Chondrocyte (in vitro differentiated cells): ENCODE data around the gene WWOX. TPM values are rescaled to one million over a fixed set of nuclear protein-coding genes. Genes with fewer than 3 reads are reported as not detected.

Experiments
- DNase-seq: peaks from one replicate; pipeline ENCODE4 v3.0.0; 2021; ENCODE audit warnings: mixed read lengths, low spot score
- H3K27ac Mint-ChIP-seq: one replicate; pipeline ENCODE4 v1.8.0; 2021; ENCODE audit warnings: mild to moderate bottlenecking, moderate library complexity, mixed read lengths; ENCODE audit not compliant: unreplicated experiment
- H3K27me3 Mint-ChIP-seq: 2 replicates; pipeline ENCODE4 v1.8.0; 2021; ENCODE audit warnings: low read depth, mixed read lengths
- H3K36me3 Mint-ChIP-seq: 2 replicates; pipeline ENCODE4 v1.8.0; 2021; ENCODE audit warnings: low read depth, mixed read lengths
- H3K4me1 Mint-ChIP-seq: 2 replicates; pipeline ENCODE4 v1.8.0; 2021; ENCODE audit warnings: low read depth, mild to moderate bottlenecking, mixed read lengths
- H3K4me3 Mint-ChIP-seq: one replicate; pipeline ENCODE4 v1.8.0; 2021; ENCODE audit warnings: mild to moderate bottlenecking, moderate library complexity, mixed read lengths; ENCODE audit not compliant: unreplicated experiment
- H3K9me3 Mint-ChIP-seq: 2 replicates; pipeline ENCODE4 v1.8.0; 2021; ENCODE audit warnings: low read depth, mixed read lengths
- CTCF ChIP-seq: fragments of 200-600 bp; sonication (generic); IDR thresholded peaks from 2 replicates; pipeline ENCODE4 v1.5.0; 2021; ENCODE audit warnings: antibody characterized with exemption, mild to moderate bottlenecking, moderate library complexity
- total RNA-seq: library from RNA; stranded (reverse); gene quantifications from 3 replicates; pipeline ENCODE4 v1.2.1, GENCODE V29; 2021

WWOX gene
- total RNA-seq, 1 donor from 2014 or later, result 12.1 TPM

- TF ChIP-seq CTCF, result no peak
- no peak for DNase-seq
- H3K36me3 Mint-ChIP-seq, result no peaks in the 10 kb centered on the region
- H3K4me3 Mint-ChIP-seq, result no peak overlapping the region
- no peaks in the 10 kb centered on the region for H3K27me3 Mint-ChIP-seq
- peaks cover 3% of the 10 kb centered on the region for H3K9me3 Mint-ChIP-seq
- H3K27ac Mint-ChIP-seq, result no peak overlapping the region
- no peaks in the 10 kb centered on the region for H3K4me1 Mint-ChIP-seq
Measured at GRCh38 chr16:78931267-78931666, 831.8 kb downstream of the WWOX start.

- Mint-ChIP-seq H3K9me3 (no peaks in the 10 kb centered on the region), H3K27ac (no peak overlapping the region), H3K4me1 (no peaks in the 10 kb centered on the region), H3K4me3 (no peak overlapping the region), H3K36me3 (no peaks in the 10 kb centered on the region), H3K27me3 (no peaks in the 10 kb centered on the region)
- no peak for DNase-seq
- no peak for TF ChIP-seq CTCF
Measured at GRCh38 chr16:78931678-78932077, 832.2 kb downstream of the WWOX start.

GRCh38 chr16:78932355-78932943 is 833.0 kb downstream of the WWOX start:
- Mint-ChIP-seq H3K27me3 (no peaks in the 10 kb centered on the region), H3K36me3 (no peaks in the 10 kb centered on the region), H3K4me1 (no peaks in the 10 kb centered on the region), H3K9me3 (no peaks in the 10 kb centered on the region), H3K4me3 (no peak overlapping the region), H3K27ac (no peak overlapping the region)
- TF ChIP-seq CTCF, result no peak
- DNase-seq, result no peak

GRCh38 chr16:78936060-78936459 is 836.6 kb downstream of the WWOX start:
- Mint-ChIP-seq H3K9me3 (no peaks in the 10 kb centered on the region), H3K4me3 (no peak overlapping the region), H3K27ac (no peak overlapping the region), H3K36me3 (no peaks in the 10 kb centered on the region), H3K4me1 (no peaks in the 10 kb centered on the region), H3K27me3 (no peaks in the 10 kb centered on the region)
- DNase-seq, result no peak
- no peak for TF ChIP-seq CTCF

- no peaks in the 10 kb centered on the region for H3K36me3 Mint-ChIP-seq
- no peak for DNase-seq
- H3K9me3 Mint-ChIP-seq, result peaks cover 4% of the 10 kb centered on the region
- H3K27ac Mint-ChIP-seq, result no peak overlapping the region
- H3K4me3 Mint-ChIP-seq, result no peak overlapping the region
- TF ChIP-seq CTCF, result no peak
- no peaks in the 10 kb centered on the region for H3K4me1 Mint-ChIP-seq
- H3K27me3 Mint-ChIP-seq, result no peaks in the 10 kb centered on the region
Measured at GRCh38 chr16:78939597-78939996, 840.1 kb downstream of the WWOX start.
